GM19395 (cell line): ENCODE data around the gene COL27A1.

Source experiments
- ATAC-seq: cut with Tn5 transposase; IDR thresholded peaks from one replicate; pipeline ENCODE4 v1.9.1; 2021; ENCODE audit warnings: mild to moderate bottlenecking, moderate library complexity; ENCODE audit not compliant: unreplicated experiment

COL27A1 gene

GRCh38 chr9:114281473-114282103, 126.3 kb downstream of the COL27A1 start:
- no peak for ATAC-seq

GRCh38 chr9:114282104-114282485, 126.8 kb downstream of the COL27A1 start:
- ATAC-seq, result no peak

- no peak for ATAC-seq
Measured at GRCh38 chr9:114282507-114282906, 127.2 kb downstream of the COL27A1 start.

GRCh38 chr9:114282926-114283325, 127.6 kb downstream of the COL27A1 start:
- no peak for ATAC-seq

GRCh38 chr9:114283551-114284111, 128.3 kb downstream of the COL27A1 start:
- no peak for ATAC-seq

GRCh38 chr9:114284316-114285060, 129.2 kb downstream of the COL27A1 start:
- no peak for ATAC-seq

GRCh38 chr9:114285166-114285867, 130.0 kb downstream of the COL27A1 start:
- ATAC-seq, result no peak

GRCh38 chr9:114286146-114286679, 130.9 kb downstream of the COL27A1 start:
- ATAC-seq, result no peak

- no peak for ATAC-seq
Measured at GRCh38 chr9:114287001-114287762, 131.8 kb downstream of the COL27A1 start.

- ATAC-seq, result no peak
Measured at GRCh38 chr9:114287763-114288192, 132.4 kb downstream of the COL27A1 start.

GRCh38 chr9:114288193-114289091, 133.1 kb downstream of the COL27A1 start:
- no peak for ATAC-seq

- no peak for ATAC-seq
Measured at GRCh38 chr9:114289106-114289505, 133.8 kb downstream of the COL27A1 start.

GRCh38 chr9:114289571-114290481, 134.5 kb downstream of the COL27A1 start:
- no peak for ATAC-seq

GRCh38 chr9:114290561-114290986, 135.2 kb downstream of the COL27A1 start:
- no peak for ATAC-seq

- ATAC-seq, result no peak
Measured at GRCh38 chr9:114291064-114291474, 135.7 kb downstream of the COL27A1 start.

- ATAC-seq, result no peak
Measured at GRCh38 chr9:114291886-114292590, 136.7 kb downstream of the COL27A1 start.

GRCh38 chr9:114294664-114295063, 139.3 kb downstream of the COL27A1 start:
- ATAC-seq, result no peak

- ATAC-seq, result no peak
Measured at GRCh38 chr9:114296338-114296737, 141.0 kb downstream of the COL27A1 start.
